Erythroblast (primary cell): Measurements from ENCODE around the gene HNRNPC.

Source experiments
- GATA1 ChIP-seq: IDR thresholded peaks from 2 replicates; pipeline ENCODE4 v1.6.1; 2011; ENCODE audit warnings: low read depth, mild to moderate bottlenecking, control low read depth, low read length, moderate library complexity
- POLR2A ChIP-seq: IDR thresholded peaks from 2 replicates; pipeline ENCODE4 v1.6.1; 2011; ENCODE audit warnings: mild to moderate bottlenecking, low read length

- TF ChIP-seq POLR2A, result no peak
- no peak for TF ChIP-seq GATA1
Observed at GRCh38 chr14:21192875-21193535, 76.2 kb downstream of the HNRNPC start.
